Astrocyte of the hippocampus (primary cell): Measurements from ENCODE around the gene VWF.
"Not testable (repeated sequence)": the region's sequence is repeated elsewhere in the genome, so short reads cannot be mapped to it uniquely, and the experiment has no call there.

Experiments
- DNase-seq: peaks from one replicate; pipeline ENCODE4 v3.0.0; 2011; ENCODE audit warnings: low read depth, low spot score

The VWF gene

DNA sequence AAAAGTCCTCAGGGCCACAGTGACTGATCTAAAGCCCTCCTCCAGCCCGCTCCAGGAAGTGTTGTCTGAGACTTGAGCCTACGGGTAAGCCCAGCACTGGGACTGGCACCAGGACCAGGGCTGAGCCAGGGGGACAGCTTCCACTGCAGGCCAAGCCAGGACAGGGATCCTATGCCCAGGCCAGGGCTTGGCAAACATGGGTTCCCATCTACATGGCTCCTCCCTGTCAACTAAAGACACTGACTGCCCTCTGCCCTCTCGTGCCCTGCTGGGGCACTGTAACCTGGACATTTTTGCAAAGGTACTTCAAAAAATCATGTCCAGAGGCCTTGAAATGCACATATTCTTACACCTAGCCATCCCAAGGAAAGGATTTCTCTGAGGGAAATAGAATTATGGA lies 88.0 kb downstream of the VWF start:
- no peak for DNase-seq

DNA sequence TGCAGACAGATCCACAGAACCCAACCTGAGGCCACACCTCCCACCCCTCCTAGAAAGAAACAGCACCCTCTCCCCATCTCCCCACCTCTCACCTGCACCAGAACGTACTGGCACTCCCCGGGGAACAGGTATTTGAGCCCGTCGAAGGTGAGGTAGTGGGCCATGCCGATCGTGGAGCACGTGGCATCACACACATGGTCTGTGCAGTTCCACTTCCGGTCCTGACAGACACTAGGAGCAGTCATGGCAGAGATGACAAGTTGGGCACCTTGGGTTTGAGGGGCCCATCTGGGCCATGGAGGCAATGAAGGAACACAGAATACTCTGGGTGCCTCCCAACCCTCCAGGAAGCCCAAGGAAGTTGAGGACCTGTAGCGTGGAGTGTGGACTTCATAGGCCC lies 89.9 kb downstream of the VWF start:
- no peak for DNase-seq

DNA sequence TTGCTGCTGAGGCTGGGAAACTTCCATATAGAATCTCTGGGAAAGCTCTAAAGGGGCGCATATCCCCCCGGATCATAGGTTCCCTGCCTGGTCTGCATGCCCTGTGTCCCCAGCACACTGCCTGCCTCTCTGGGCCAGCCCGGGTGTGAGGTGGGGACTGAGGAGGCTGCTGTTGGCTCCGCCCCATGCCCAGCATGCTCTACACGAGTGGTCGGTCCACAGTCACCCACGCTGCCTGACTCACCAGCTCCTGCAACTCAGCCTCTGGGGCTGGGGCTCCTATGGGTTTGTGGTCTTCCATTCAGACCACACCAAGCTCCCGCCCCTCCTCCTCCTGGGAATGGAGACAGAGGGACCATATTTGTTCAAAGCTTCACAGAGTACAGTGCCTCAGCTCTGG lies 90.9 kb downstream of the VWF start:
- peak; percentile 23 for DNase-seq

DNA sequence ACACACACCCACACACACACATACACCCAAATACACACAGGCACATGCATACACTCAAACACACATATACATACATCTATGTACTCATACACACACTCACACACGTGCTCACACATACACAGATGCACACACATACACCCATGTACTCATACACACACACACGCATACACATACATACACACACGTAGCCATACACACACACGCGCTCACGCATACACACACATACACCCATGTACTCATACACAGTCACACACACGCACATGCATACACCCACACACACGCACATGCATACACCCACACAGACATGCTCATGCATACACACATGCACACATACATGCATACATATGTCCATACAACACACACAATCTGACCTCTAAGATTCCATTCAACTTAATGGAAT lies 91.7 kb downstream of the VWF start:
- DNase-seq: no peak

DNA sequence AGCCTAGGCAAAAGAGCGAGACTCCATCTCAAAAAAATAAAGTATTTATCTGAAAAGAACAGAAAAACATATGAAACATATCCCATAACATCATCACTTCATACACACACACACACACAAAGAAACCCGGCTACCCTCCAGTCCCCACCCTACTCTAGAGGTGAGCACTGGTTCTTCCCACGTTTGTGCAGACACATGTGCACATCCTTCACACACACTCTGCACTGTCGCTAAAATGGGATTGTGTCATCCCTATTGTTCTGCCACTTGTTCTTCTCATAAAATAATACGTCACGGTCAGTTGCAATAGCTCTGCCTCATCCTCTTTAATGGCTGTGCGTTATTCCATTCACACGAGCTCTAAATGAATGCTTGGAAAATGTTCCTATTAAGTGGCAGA lies 93.5 kb downstream of the VWF start:
- DNase-seq: no peak

DNA sequence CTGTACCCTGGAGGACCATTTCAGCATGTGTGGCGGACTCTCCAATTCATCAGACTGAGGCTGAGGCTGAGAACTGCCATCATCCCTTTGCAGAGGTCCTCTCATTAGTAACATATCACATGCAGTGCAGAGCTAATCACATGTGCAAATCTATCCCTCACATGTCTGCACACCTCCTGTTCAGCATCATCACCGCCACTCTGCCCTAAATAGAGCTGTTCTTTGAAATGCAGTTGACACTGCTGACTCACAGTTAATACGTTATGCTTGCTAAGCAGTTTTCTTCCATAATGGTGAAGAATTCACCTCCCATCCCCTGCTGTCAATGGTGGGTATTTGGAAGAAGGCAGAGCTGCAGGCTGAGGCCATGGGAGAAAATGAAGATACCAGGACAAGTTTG lies 94.4 kb downstream of the VWF start:
- no peak for DNase-seq

DNA sequence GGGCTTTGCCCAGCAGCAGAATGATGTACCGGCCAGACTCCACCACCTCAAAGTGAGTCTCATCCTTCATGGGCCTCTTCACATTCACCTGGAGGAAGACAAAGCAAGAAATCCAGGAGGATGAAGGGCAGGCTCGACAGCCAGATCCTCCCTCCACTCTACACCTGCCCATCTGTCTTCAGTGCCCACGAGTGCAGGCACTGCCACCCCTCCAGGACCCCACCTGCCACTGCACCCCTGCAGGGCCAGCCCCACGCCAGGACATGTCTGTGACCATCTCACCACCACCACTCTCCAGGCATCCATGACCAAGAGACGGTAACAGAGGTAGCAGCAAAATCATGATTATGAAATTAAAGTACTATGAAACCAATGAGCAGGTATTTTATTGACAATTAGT lies 95.1 kb downstream of the VWF start:
- no peak for DNase-seq

DNA sequence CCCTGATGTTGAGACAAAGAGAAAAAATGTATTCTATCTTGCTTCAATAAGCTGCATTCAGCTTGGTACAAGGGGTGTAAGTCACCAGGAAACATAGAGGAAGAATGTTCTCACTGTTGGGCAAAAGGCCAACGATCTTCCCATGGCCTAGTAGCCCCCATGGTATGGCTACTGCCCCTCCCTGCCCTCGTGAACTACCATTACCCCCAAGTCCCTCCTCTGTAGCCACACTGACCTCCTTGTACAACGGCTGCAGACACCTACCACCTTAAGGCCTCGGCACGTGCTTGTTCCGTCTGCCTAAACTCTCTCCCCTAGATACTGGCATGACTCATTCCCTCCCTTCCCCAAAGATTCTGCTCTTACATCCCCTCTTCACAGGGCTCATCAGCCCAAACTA lies 97.5 kb downstream of the VWF start:
- no peak for DNase-seq

DNA sequence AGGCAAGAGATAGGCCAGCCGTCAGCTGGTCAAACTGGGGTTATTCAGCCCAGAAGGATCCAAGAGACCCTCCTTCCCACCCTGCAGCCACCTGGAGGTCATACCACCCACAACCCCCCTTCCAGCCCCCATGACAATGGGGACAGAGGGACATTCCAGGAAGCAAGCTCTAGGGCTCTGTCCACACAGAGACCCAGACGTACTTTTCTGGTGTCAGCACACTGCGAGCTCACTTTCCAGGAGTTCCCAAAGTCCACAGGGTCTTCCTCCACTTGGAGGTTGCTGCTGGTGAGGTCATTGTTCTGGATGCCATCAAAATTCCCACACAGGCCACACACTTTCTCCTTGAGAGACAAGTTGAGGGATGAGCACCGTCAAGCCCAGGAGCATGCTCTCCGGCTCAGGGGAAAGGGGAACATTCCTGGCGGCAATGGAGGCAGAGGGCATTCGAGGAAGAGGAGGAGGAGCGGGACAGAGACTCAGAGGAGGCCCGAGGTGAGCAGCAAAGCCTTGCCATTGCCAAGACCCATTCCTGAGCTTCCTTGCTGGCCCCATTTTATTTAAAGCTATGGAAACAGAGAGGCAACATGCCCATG lies 98.7 kb downstream of the VWF start:
- DNase-seq: not testable (repeated sequence)

DNA sequence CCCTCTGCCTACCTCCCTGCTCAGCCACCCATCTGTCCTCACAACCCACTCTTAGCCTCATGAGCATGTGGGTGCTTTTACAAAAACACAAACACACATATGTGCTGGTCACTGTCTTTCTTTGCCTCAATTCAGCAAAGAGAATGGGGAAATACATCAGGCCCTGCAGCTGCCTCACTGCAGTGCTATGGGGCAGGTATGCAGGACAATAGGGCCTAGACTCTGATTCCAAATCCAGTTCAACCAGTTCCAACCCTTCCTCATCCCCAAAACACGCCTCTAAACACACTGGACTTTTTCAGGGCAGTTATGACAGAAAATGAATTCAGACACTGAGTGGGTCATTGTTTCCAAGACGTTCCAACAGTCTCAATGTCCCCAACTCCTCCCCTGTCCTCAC lies 100.4 kb downstream of the VWF start:
- DNase-seq: not testable (repeated sequence)

DNA sequence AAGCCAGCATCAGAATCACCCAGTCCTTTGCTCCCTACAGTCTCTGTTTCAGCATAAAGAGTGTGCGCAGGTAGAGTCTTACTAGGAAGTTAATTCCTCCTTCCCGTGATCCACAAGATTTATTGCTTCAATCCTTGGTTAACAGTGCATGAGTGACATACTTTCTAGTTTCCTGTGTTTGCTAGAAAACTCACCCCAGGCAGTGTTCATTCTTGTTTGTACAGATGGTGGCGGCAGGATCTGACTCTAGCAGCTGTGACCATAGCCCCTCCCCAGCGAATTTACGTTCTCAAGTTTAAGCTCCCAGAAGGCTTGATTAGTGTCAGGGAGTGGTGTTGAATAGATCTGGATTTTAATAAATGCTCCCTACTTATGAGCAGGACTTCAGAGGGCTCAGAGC lies 103.5 kb downstream of the VWF start:
- no peak for DNase-seq

DNA sequence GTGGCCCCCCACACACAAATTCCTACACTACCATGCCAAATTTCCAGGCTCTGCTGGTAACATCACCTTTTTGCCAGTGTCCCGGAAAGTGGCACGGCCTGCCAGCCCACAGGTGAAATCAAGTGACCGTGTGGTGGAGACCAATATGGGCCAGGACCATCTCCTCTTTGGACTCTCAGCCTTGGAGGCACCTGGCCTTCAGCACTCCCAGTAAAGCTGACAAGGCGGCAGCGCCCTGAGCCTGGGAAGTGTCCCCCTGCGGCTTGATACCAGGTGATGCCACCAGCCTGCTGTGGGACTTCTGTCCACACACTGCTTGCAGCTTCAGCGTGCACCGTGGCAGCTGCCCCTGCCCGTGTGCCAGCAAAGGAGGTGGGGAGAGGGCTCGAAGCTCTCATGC lies 104.0 kb downstream of the VWF start:
- DNase-seq: not testable (repeated sequence)

DNA sequence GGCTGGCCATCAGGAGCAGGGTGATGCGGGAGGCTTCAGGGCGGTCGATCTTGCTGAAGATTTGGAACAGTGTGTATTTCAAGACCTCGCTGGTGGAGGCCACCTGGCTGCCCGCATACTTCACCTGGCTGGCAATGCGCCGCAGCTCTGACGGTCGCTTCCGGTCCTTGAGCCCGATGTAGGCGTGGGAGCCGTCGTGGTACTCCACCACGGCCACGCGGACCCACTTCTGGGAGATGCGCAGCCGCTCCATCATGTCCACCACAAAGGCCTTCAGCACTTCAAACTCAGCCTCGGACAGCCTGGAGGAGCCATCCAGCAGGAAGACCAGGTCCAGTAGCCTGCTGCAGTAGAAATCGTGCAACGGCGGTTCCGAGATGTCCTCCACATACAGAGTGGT lies 105.2 kb downstream of the VWF start:
- not testable (repeated sequence) for DNase-seq

DNA sequence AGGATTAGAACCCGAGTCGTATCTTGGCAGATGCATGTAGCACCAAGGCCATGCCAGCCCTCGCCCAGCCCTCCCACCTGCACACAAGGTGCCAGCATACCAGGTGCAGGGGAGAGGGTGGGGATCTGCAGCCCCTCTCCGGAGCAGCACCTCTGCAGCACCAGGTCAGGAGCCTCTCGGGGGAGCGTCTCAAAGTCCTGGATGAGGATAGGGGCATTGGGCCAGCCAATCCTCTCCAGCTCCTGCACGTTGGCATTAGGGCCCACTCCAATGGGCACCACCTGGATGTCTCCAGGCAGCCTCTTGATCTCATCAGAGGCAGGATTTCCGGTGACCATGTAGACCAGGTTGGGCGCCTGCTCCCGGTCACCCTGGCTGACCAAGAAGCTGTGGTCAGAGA lies 106.2 kb downstream of the VWF start:
- DNase-seq: no peak

DNA sequence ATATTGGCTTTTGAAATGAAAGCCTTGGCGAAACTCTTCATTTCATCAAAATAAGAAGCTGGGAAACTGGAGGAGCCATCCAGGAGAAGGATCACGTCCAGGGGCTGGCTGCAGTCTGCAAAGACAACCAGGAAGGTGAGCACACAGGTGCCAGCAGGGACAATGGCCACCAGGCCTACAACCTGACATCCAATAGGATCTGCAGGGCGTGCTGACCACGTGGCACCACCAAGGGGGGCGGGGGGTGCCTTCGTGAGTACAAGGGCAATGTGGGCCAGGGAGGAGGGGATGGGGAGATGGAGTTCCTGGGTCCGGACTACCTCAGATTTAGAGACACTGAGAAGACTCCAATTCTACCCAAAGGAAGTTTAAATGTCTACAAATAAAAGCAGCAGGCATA lies 107.7 kb downstream of the VWF start:
- DNase-seq: no peak

DNA sequence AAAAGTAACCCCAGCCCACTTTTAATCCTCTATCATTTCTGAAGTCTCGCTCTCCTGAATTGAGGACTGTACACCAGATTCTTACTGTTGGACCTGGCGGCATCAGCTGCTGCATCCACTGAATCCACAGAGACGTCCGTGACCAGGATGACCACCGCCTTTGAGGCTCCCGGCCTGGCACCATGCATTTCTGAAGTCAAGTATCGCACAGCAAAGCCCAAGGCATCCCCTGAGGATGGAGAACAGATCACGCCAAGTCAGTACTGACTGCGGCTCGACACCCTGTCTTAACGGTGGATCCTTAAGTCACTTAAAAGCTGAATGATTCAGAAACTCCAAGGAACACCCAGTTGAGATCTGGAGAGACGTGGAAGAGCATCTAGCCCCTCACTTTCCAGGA lies 108.5 kb downstream of the VWF start:
- not testable (repeated sequence) for DNase-seq

DNA sequence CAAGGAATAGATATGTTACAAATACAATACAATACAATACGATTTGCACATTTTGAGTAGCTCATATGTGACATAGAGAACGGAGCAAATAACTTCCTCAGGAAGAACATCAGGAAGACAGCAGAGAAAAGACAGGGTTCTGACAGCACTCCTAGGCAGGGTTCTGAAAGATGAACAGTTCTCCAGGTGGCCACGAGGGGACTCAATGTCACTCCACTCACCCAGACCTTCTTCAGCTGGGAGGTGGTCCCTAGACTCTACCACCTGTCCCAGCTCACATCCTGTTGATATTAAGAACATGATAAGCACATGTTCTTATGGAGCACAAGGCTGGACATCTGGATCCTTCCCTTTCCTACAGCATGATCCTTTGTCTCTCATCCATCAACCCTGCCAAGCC lies 109.2 kb downstream of the VWF start:
- DNase-seq: not testable (repeated sequence)

DNA sequence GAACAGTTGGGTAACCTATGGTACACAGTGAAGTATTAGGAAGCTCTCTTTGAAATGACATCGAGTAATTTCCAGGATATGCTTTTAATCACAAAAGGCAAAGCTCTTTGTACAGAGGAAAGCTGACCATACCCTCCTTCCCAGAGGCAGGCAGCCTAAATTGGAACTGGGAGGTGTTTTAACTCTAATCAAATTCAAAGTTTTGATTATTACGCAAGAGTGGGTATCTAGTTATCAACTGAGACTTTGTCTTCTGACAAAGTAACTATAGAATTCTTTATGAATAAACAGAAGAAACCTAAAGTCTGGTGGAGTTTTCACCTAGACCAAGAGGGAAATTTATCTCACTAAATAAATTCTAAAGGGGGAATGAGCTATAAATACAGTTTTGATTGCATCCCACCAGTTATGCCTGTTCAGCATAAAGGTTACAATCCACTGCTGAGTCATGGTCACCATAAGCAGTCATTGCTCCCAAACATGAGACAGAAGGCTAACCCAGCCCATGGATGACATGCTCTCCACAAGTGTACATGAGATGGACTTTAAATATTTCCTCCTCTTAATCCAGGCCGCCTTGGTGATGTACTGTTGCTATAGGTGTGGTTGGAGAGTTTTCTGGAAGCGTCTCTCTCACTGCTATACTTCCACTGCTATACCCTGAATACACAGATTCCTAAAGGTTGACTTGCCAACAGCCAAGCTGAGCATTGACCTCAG lies 113.7 kb downstream of the VWF start:
- not testable (repeated sequence) for DNase-seq

DNA sequence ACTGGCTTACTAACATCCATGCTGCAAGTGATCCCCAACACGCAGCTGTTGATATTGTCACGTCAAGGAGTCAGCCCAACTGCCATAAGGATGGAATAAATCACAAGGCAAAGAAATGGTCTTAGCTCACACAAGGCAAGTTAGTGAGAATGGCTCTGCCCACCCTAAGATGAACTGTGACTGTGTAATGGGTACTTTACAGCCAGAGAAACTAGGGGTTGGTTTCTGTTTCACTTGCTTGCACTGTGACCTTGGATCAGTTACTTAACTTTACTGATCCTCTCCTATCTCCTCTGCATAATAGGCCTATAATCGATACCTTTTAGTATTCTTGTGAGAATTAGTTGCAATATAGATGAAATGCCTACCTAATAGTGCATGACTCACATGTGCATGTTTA lies 127.2 kb downstream of the VWF start:
- no peak for DNase-seq

DNA sequence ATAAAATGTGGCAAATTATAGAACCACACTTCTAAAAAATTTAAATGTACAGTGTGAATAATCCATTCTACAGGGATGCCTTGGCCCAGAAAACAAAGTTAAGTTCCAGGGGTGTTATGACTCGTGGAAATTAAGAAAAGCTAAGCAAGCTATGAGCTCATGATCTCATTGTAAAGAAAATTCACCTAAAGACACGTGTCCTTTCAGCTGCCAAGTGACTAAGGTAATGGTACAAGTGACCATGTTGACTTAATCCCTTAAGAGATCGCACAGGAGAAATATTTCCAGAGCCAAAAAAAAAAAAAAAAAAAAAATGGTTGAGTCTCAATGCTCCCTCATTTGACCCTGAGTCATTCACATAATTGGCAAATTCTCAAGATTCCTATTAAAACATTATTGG lies 128.0 kb downstream of the VWF start:
- DNase-seq: no peak

DNA sequence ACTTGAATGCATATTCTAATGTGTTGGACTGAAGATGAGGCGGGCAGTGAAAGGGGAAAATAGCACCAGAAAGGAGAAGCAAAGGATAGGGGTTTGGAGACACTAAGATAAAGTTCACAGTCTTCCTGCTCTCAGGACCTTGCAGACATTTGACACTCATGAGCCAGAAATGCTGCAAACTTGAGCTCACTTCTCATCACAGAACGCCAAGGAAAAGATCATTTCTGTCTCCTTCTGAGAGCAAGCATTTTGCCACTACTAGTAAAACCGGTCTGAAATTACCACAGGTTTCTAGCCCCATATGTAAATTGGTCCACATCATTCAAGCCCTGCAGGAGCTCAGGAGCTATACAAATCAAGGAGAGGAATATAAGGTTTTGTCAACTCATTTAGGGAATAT lies 134.8 kb downstream of the VWF start:
- DNase-seq: no peak

DNA sequence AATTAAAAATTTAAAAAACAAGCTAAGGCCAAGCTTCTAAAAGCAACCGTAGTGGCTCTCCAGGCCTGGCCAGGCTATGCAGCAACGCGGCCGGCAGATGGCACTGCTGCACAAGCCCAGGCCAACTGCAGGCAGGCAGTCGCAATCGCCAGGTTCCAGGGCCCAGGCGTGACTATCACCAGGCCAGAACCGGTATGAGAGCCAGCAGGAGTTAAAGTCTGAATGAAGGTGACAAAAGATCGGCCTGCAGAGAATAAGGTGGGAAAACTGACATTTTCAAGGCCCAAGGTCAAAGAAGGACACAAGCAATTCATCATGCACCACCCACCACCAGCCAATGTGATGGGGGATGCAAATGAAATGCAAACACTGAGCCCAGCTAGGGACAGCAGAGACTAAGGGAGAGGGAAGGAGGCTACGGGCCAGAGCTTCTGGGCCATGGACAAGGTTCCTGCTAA lies 135.8 kb downstream of the VWF start:
- peak; percentile 91 for DNase-seq

DNA sequence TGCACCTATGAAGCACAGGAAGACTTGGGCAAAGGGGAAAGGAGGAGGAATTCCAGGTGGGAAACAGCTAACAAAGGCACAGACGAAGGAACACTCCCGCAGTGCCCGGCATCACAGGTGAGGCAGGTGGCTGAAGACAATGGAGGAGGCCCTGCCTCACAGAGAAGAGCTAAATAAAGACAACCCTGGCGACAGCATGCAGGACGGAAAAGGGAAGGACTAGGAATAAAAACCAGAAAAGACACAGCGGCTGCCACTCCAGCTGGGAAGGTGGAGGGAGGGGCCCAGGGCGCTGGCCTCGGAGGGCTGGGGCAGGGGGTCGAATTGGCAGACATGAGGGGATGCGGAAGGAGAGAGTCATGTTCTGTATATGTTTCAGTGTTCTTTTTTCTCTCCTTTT lies 136.4 kb downstream of the VWF start:
- DNase-seq: no peak

DNA sequence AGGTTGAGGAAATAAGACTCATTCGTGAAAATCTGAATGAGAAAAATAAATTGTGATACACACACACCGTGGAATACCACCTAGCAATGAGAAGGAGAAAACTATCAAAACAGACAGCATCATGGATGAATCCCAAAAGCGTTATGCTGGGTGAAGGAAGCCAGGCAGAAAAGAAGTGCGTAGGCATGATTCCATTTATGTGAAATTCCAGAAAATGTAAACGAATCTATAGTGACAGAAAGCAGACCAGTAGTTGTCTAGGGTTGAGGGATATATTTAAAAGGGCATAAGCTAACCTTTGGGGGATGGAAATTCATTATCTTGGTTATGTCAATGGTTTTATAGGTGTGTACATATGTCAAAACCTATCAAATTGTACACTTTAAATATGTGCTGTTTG lies 136.9 kb downstream of the VWF start:
- DNase-seq: no peak
